Activated B cell treated with CpG ODN at 0.5 μM for 24 hours (primary cell): ENCODE results near the gene FBXW7. TPM values are rescaled to one million over a fixed set of nuclear protein-coding genes. Genes with fewer than 3 reads are reported as not detected.
A peak's percentile ranks its signal among the peaks of the same experiment; 100 is the strongest.

Experiments used
- ATAC-seq: fragments of 200-7000 bp; cut with Tn5 transposase; one replicate; pipeline ENCODE4 v1.10.0; 2021; ENCODE audit warnings: low read depth, mild to moderate bottlenecking, moderate library complexity
- CTCF ChIA-PET: fragments of 350-600 bp; sonication (Branson Sonifier 250); formaldehyde crosslinking; loops from one replicate; lab custom pipeline; 2021; ENCODE audit warnings: antibody characterized with exemption; lab: Charles Lee
- POLR2A ChIA-PET: fragments of 350-600 bp; sonication (Branson Sonifier 250); formaldehyde crosslinking; loops from one replicate; lab custom pipeline; 2021; ENCODE audit warnings: antibody characterized with exemption; lab: Charles Lee
- DNase-seq: peaks from one replicate; pipeline ENCODE4 v3.0.0; 2022
- H3K27ac Mint-ChIP-seq: one replicate; pipeline ENCODE4 v1.8.0; 2020; ENCODE audit warnings: mixed read lengths
- H3K27me3 Mint-ChIP-seq: one replicate; pipeline ENCODE4 v1.8.0; 2021; ENCODE audit warnings: mixed read lengths
- H3K36me3 Mint-ChIP-seq: one replicate; pipeline ENCODE4 v1.8.0; 2021; ENCODE audit warnings: low read depth, mixed read lengths
- H3K4me1 Mint-ChIP-seq: one replicate; pipeline ENCODE4 v1.8.0; 2021; ENCODE audit warnings: mixed read lengths
- H3K4me3 Mint-ChIP-seq: one replicate; pipeline ENCODE4 v1.8.0; 2020; ENCODE audit warnings: mild to moderate bottlenecking, mixed read lengths
- H3K9me3 Mint-ChIP-seq: one replicate; pipeline ENCODE4 v1.8.0; 2020; ENCODE audit warnings: mixed read lengths
- intact Hi-C: fragments of 100-400 bp; cut with micrococcal nuclease; formaldehyde crosslinking; loops from one replicate; pipeline ENCODE4 v1.15.1; 2024
- total RNA-seq: library from RNA; stranded (reverse); gene quantifications from 2 replicates; pipeline ENCODE4 v1.2.3, GENCODE V29; 2022
- TF ChIP-seq, protein P1 (sequence below): fragments of 200-600 bp; IDR thresholded peaks from one replicate; pipeline ENCODE4 v1.8.0; 2022; ENCODE audit warnings: antibody characterized with exemption, mild to moderate bottlenecking

The FBXW7 gene
- total RNA-seq, 1 donor from 2014 or later = 96.5 TPM

DNA sequence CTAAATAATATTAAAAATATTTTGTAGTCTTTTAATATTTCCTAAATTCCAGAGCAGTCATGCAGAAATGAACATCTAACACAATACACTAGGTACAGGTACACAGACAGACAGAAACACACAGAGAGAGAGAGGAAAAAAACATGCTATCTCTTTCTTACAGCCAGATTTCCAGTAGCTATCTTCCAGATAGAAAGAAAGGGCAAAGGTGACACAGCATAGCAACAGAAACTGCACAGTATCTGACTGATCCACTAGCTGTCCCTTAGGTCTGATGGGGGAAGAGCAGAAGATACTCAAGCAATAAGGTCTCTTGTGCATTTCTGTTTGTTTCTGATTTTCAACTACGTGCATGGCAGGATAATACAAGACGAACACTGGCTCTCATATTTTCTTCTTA, 7.8 kb downstream of the FBXW7 start:
- no peaks in the 10 kb centered on the region for H3K27me3 Mint-ChIP-seq
- H3K4me1 Mint-ChIP-seq = peaks cover 62% of the 10 kb centered on the region
- H3K9me3 Mint-ChIP-seq = no peaks in the 10 kb centered on the region
- POLR2A ChIA-PET = interaction anchor here (0.6 kb wide), 1 partner anchor 8 kb away, joined by 3 read pairs; the partner anchor contains the start of gene FBXW7
- no peak overlapping the region for H3K27ac Mint-ChIP-seq
- CTCF ChIA-PET = no interaction called here
- intact Hi-C loops = no loop called here
- no peak overlapping the region for H3K4me3 Mint-ChIP-seq
- DNase-seq (no peak), ATAC-seq (no peak)
- H3K36me3 Mint-ChIP-seq = peaks cover 40% of the 10 kb centered on the region
- TF ChIP-seq, protein P1, sequence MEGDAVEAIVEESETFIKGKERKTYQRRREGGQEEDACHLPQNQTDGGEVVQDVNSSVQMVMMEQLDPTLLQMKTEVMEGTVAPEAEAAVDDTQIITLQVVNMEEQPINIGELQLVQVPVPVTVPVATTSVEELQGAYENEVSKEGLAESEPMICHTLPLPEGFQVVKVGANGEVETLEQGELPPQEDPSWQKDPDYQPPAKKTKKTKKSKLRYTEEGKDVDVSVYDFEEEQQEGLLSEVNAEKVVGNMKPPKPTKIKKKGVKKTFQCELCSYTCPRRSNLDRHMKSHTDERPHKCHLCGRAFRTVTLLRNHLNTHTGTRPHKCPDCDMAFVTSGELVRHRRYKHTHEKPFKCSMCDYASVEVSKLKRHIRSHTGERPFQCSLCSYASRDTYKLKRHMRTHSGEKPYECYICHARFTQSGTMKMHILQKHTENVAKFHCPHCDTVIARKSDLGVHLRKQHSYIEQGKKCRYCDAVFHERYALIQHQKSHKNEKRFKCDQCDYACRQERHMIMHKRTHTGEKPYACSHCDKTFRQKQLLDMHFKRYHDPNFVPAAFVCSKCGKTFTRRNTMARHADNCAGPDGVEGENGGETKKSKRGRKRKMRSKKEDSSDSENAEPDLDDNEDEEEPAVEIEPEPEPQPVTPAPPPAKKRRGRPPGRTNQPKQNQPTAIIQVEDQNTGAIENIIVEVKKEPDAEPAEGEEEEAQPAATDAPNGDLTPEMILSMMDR = no peak

DNA sequence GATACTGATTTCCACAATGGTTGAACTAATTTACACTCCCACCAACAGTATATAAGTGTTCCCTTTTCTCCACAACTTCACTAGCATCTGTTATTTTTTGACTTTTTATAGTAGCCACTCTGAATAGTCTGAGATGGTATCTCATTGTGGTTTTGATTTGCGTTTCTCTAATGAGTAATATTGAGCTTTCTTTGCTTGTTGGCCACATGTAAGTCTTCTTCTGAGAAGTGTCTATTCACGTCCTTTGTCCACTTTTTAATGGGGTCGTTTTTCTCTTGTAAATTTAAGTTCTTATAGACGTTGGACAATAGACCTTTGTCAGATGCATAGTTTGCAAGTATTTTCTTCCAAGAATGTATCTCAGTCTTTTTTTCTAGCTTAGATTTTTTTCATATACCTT, 10.0 kb downstream of the FBXW7 start:
- CTCF ChIA-PET = interaction anchor here (0.7 kb wide), 1 partner anchor 25 kb away, joined by 3 read pairs; no protein-coding TSS in a partner anchor
- Mint-ChIP-seq H3K27ac (no peak overlapping the region), H3K4me3 (peak overlapping the region; percentile 11)

DNA sequence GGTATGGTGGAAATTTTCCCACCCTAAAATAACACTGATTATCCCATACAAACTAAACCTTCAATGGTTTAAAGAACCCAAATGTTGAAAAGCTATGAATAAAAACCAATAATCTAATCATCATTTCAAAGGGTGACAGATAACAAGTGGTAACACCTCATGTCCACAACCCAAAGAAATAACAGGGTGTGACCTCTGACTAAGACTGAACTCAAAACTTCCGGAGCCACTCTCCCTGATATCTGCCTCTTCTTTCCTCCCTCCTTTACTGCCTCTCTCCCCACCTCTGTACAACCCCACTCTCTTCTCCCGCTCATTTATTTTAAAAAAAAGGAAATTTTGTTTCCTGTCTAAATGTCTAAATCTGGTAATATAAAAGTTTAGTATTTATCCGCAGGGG, 11.5 kb downstream of the FBXW7 start:
- DNase-seq (no peak), ATAC-seq (no peak)
- Mint-ChIP-seq H3K4me3 (no peak overlapping the region), H3K27ac (peak overlapping the region; percentile 35), H3K4me1 (peaks cover 64% of the 10 kb centered on the region), H3K27me3 (no peaks in the 10 kb centered on the region), H3K36me3 (peaks cover 37% of the 10 kb centered on the region), H3K9me3 (no peaks in the 10 kb centered on the region)
- ChIA-PET CTCF (no interaction called here), POLR2A (interaction anchor here (1.2 to 3.0 kb wide), 3 partner anchors 11 to 15 kb away, joined by 3 to 25 read pairs (median 17); partner anchors contain the start of gene FBXW7)
- TF ChIP-seq, protein P1 = no peak
- intact Hi-C loops = loop anchor here (2.0 kb wide), 1 partner anchor 14 kb away; no protein-coding TSS in a partner anchor

More for the DNA sequence above, 10.0 kb downstream of the FBXW7 start:
- H3K9me3 Mint-ChIP-seq = no peaks in the 10 kb centered on the region
- no peaks in the 10 kb centered on the region for H3K27me3 Mint-ChIP-seq
- peaks cover 65% of the 10 kb centered on the region for H3K4me1 Mint-ChIP-seq
- POLR2A ChIA-PET = interaction anchor here (0.7 to 3.0 kb wide), 4 partner anchors 10 to 94 kb away, joined by 3 to 25 read pairs (median 4); partner anchors contain the start of gene FBXW7
- DNase-seq (no peak), ATAC-seq (peak; percentile 31)
- intact Hi-C loops = loop anchor here (1.0 to 2.0 kb wide), 2 partner anchors 8 to 15 kb away; no protein-coding TSS in a partner anchor
- H3K36me3 Mint-ChIP-seq = peaks cover 35% of the 10 kb centered on the region
- TF ChIP-seq, protein P1 = no peak

DNA sequence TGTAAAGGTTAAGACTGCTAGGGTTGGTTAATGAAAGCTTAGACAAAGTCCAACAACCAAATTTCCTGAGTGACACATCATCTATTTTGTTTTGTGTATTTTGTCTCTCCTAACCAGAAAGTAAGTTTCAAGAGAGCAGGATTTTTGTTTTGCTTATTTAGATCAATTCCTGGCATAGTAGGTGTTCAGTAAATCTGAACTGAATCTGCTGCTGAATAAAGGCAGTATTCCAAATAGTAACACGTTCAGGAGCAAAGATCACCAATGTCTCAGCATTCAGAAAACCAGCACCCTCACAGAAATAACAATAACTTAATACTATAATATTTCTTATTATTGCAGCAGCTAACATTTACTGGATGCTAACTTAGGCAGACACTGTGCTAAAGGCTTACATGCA, 12.2 kb downstream of the FBXW7 start:
- Mint-ChIP-seq H3K4me3 (no peak overlapping the region), H3K9me3 (no peaks in the 10 kb centered on the region), H3K4me1 (peaks cover 65% of the 10 kb centered on the region), H3K36me3 (peaks cover 38% of the 10 kb centered on the region), H3K27me3 (no peaks in the 10 kb centered on the region), H3K27ac (no peak overlapping the region)
- ATAC-seq = no peak
- ChIA-PET CTCF (interaction anchor here (0.7 kb wide), 1 partner anchor 22 kb away, joined by 3 read pairs; no protein-coding TSS in a partner anchor), POLR2A (interaction anchor here (2.0 kb wide), 1 partner anchor 12 kb away, joined by 17 read pairs; the partner anchor contains the start of gene FBXW7)
- TF ChIP-seq, protein P1 = no peak
- intact Hi-C loops = loop anchor here (2.0 kb wide), 1 partner anchor 13 kb away; no protein-coding TSS in a partner anchor
- DNase-seq = no peak

DNA sequence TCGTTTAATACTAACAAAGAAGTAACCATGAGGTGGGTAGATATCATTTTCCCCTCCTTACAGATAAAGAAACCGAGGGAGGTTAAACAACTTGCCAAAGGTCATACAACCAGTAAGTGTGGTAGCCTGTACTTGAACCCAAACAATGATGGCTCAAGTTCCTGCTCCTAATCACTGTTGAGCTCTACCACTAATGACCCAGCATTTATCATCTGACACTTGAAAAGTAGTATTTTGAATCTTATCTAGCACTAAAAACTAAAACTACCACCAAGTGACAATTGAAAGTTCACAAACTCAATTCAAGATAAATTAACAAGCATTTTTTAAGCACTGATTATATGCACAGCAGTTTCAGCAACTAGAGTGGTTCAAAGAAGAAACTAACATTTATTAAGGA, 13.1 kb downstream of the FBXW7 start:
- ATAC-seq = no peak
- no peak for DNase-seq
- H3K36me3 Mint-ChIP-seq = peaks cover 35% of the 10 kb centered on the region
- no peak overlapping the region for H3K27ac Mint-ChIP-seq
- TF ChIP-seq, protein P1 = no peak
- intact Hi-C loops = no loop called here
- CTCF ChIA-PET = interaction anchor here (1.6 kb wide), 1 partner anchor 116 kb away, joined by 5 read pairs; no protein-coding TSS in a partner anchor
- POLR2A ChIA-PET = interaction anchor here (2.0 kb wide), 1 partner anchor 13 kb away, joined by 17 read pairs; the partner anchor contains the start of gene FBXW7
- H3K9me3 Mint-ChIP-seq = no peaks in the 10 kb centered on the region
- H3K4me3 Mint-ChIP-seq = no peak overlapping the region
- no peaks in the 10 kb centered on the region for H3K27me3 Mint-ChIP-seq
- H3K4me1 Mint-ChIP-seq = peaks cover 61% of the 10 kb centered on the region
